ENCODE data around the gene TRPM4.
A peak's percentile ranks its signal among the peaks of the same experiment; 100 is the strongest.
"Not testable (repeated sequence)": the region's sequence is repeated elsewhere in the genome, so short reads cannot be mapped to it uniquely, and the experiment has no call there.

TRPM4 gene

GRCh38 chr19:49141352-49141751 is 16.2 kb upstream of the TRPM4 start:
- TF ChIP-seq, protein P1, sequence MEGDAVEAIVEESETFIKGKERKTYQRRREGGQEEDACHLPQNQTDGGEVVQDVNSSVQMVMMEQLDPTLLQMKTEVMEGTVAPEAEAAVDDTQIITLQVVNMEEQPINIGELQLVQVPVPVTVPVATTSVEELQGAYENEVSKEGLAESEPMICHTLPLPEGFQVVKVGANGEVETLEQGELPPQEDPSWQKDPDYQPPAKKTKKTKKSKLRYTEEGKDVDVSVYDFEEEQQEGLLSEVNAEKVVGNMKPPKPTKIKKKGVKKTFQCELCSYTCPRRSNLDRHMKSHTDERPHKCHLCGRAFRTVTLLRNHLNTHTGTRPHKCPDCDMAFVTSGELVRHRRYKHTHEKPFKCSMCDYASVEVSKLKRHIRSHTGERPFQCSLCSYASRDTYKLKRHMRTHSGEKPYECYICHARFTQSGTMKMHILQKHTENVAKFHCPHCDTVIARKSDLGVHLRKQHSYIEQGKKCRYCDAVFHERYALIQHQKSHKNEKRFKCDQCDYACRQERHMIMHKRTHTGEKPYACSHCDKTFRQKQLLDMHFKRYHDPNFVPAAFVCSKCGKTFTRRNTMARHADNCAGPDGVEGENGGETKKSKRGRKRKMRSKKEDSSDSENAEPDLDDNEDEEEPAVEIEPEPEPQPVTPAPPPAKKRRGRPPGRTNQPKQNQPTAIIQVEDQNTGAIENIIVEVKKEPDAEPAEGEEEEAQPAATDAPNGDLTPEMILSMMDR (conservative IDR thresholded peaks at IDR 0.05; ENCODE audit: low read depth, low read length), result no peak
- no peak for DNase-seq (ENCODE audit: low read depth)

GRCh38 chr19:49142866-49143335 is 14.7 kb upstream of the TRPM4 start:
- DNase-seq (ENCODE audit: low read depth), result peak; percentile 65

More at GRCh38 chr19:49141352-49141751, 16.2 kb upstream of the TRPM4 start:
- H3K4me3 ChIP-seq (ENCODE audit: low read length), result no peak overlapping the region

GRCh38 chr19:49145573-49146407 is 11.8 kb upstream of the TRPM4 start:
- peak overlapping the region; percentile 33 for H3K4me3 ChIP-seq (ENCODE audit: low read length)
- TF ChIP-seq, protein P1 (conservative IDR thresholded peaks at IDR 0.05; ENCODE audit: low read depth, low read length), result peak; percentile 80
- DNase-seq (ENCODE audit: low read depth), result no peak

More at GRCh38 chr19:49142866-49143335, 14.7 kb upstream of the TRPM4 start:
- TF ChIP-seq, protein P1 (conservative IDR thresholded peaks at IDR 0.05; ENCODE audit: low read depth, low read length), result no peak
- peak overlapping the region; percentile 77 for H3K4me3 ChIP-seq (ENCODE audit: low read length)

DNA sequence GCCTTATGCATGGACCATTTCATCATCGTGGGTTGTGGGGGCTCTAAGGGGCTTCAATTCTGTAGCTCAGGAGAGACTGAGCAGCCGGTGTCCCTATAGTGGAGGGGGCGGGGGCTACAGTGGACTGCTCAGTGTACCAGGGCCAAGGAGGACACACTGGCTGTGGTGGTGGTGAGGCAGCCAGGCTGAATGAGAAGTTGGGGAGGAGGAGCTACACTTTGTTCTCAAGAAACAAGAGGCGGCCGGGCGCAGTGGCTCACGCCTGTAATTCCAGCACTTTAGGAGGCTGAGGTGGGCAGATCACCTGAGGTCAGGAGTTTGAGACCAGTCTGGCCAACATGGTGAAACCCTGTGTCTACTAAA is 11.2 kb upstream of the TRPM4 start:
- not testable (repeated sequence) for H3K4me3 ChIP-seq (ENCODE audit: low read length); DNase-seq (ENCODE audit: low read depth)

DNA sequence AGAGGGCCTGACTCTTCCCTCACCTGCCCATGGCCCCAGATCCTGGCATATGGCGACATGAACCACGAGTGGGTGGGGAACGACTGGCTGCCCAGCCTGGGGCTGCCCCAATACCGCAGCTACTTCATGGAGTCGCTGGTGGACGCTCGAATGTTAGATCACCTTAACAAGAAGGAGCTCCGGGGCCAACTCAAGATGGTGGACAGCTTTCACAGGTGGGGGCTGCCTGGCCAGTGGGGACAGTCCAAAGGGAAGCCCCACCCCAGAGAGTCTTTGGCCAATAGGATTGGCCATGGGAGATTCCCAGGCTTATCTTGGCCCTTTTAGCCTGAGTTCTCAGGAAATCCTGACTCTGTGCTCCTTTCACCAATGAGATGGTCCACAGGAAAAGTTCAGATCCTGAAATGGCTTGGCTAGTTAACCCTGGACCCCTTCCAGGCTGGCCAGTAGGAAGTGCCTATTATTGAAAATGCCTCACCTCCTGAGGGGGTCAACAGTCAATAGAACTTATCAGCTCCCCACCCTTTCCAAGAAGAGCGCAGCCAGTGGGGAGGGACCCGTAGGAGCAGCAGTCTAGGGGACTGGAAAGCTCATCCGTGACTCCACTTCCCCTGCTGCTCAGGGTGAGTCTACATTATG is 9.4 kb upstream of the TRPM4 start:
- TF ChIP-seq, protein P1 (conservative IDR thresholded peaks at IDR 0.05; ENCODE audit: low read depth, low read length), result no peak
- no peak for DNase-seq (ENCODE audit: low read depth)
- H3K4me3 ChIP-seq (ENCODE audit: low read length), result no peak overlapping the region

DNA sequence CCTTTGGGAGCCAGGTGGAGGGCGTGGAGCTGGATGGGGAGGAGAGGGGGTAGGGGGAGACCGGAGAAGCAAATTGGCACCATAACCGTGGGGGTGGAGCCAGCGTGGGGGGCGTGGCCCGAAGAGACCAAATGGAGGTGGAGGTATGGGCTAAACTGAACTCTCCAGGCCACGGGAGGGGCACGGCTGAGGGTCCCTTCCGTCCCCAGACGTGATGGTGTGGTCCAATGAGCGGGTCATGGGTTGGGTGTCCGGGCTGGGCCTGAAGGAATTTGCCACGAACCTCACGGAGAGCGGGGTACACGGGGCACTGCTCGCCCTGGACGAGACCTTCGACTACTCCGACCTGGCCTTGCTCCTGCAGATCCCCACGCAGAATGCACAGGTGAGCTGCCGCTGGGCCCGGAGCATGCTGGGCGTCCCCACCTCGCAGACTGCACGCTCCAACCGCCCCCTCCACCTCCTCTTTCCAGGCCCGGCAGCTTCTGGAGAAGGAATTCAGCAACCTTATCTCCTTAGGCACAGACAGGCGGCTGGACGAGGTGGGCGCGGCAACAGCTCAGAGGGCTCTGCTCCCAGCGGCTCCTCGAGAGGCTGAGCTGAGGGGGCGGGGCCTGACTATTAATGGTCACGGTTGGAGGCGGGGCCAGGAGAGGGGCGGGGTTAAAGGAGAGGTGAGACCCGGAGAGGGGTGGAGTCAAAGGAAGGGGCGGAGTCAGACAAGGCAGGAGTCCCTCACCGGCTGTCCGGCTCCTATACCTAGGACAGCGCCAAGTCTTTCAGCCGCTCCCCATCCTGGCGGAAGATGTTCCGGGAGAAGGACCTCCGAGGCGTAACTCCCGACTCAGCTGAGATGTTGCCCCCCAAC is 8.6 kb upstream of the TRPM4 start:
- H3K4me3 ChIP-seq (ENCODE audit: low read length), result peak overlapping the region; percentile 74
- DNase-seq (ENCODE audit: low read depth), result peak; percentile 66
- TF ChIP-seq, protein P1 (conservative IDR thresholded peaks at IDR 0.05; ENCODE audit: low read depth, low read length), result no peak

GRCh38 chr19:49149652-49150105 is 7.9 kb upstream of the TRPM4 start:
- TF ChIP-seq, protein P1 (conservative IDR thresholded peaks at IDR 0.05; ENCODE audit: low read depth, low read length), result no peak
- DNase-seq (ENCODE audit: low read depth), result peak; percentile 58
- H3K4me3 ChIP-seq (ENCODE audit: low read length), result peak overlapping the region; percentile 74
